Measurements from ENCODE around the gene BTG4. TPM values are rescaled to one million over a fixed set of nuclear protein-coding genes. Genes with fewer than 3 reads are reported as not detected.

BTG4 gene
- total and polyA plus RNA-seq, 2 experiments from 2014 or later = 0.21 to 0.31 TPM

GRCh38 chr11:111554532-111554931 lies 42.3 kb upstream of the BTG4 start:
- H3K27me3 ChIP-seq (ENCODE audit: insufficient read depth) = no peaks in the 10 kb centered on the region
- DNase-seq (ENCODE audit: low spot score) = no peak
- no peak overlapping the region for H3K4me2 ChIP-seq
- H3K9me3 Mint-ChIP-seq = peaks cover 26% of the 10 kb centered on the region
- no peaks in the 10 kb centered on the region for H3K79me2 ChIP-seq (replicated peaks; ENCODE audit: insufficient read depth)
- no peaks in the 10 kb centered on the region for H3K9me2 ChIP-seq (ENCODE audit: insufficient read depth)
- H3K4me3 ChIP-seq = no peak overlapping the region
- no peaks in the 10 kb centered on the region for H3K27me3 Mint-ChIP-seq (ENCODE audit: insufficient read depth, low read depth, poor library complexity)
- H3K27ac ChIP-seq (ENCODE audit: low read depth) = no peak overlapping the region
- H3K4me1 Mint-ChIP-seq = peaks cover 13% of the 10 kb centered on the region
- 0 out of 2 replicates have a peak, but pooled peaks cover 2% of the 10 kb centered on the region for H3F3A ChIP-seq (replicated peaks; ENCODE audit: low read depth)
- no peaks in the 10 kb centered on the region for H4K20me1 ChIP-seq (replicated peaks; ENCODE audit: insufficient read depth)
- no peak for TF ChIP-seq JUNB (IDR thresholded peaks at IDR 0.05; ENCODE audit: unreplicated experiment)
- no peak for TF ChIP-seq STAT1 (IDR thresholded peaks at IDR 0.05; ENCODE audit: unreplicated experiment)
- TF ChIP-seq ZNF331 (CRISPR knock-in tag; IDR thresholded peaks at IDR 0.05; ENCODE audit: low read depth) = no peak
- TF ChIP-seq EZH2phosphoT487 (IDR thresholded peaks at IDR 0.05; ENCODE audit: unreplicated experiment) = no peak
- TF ChIP-seq, protein P1, sequence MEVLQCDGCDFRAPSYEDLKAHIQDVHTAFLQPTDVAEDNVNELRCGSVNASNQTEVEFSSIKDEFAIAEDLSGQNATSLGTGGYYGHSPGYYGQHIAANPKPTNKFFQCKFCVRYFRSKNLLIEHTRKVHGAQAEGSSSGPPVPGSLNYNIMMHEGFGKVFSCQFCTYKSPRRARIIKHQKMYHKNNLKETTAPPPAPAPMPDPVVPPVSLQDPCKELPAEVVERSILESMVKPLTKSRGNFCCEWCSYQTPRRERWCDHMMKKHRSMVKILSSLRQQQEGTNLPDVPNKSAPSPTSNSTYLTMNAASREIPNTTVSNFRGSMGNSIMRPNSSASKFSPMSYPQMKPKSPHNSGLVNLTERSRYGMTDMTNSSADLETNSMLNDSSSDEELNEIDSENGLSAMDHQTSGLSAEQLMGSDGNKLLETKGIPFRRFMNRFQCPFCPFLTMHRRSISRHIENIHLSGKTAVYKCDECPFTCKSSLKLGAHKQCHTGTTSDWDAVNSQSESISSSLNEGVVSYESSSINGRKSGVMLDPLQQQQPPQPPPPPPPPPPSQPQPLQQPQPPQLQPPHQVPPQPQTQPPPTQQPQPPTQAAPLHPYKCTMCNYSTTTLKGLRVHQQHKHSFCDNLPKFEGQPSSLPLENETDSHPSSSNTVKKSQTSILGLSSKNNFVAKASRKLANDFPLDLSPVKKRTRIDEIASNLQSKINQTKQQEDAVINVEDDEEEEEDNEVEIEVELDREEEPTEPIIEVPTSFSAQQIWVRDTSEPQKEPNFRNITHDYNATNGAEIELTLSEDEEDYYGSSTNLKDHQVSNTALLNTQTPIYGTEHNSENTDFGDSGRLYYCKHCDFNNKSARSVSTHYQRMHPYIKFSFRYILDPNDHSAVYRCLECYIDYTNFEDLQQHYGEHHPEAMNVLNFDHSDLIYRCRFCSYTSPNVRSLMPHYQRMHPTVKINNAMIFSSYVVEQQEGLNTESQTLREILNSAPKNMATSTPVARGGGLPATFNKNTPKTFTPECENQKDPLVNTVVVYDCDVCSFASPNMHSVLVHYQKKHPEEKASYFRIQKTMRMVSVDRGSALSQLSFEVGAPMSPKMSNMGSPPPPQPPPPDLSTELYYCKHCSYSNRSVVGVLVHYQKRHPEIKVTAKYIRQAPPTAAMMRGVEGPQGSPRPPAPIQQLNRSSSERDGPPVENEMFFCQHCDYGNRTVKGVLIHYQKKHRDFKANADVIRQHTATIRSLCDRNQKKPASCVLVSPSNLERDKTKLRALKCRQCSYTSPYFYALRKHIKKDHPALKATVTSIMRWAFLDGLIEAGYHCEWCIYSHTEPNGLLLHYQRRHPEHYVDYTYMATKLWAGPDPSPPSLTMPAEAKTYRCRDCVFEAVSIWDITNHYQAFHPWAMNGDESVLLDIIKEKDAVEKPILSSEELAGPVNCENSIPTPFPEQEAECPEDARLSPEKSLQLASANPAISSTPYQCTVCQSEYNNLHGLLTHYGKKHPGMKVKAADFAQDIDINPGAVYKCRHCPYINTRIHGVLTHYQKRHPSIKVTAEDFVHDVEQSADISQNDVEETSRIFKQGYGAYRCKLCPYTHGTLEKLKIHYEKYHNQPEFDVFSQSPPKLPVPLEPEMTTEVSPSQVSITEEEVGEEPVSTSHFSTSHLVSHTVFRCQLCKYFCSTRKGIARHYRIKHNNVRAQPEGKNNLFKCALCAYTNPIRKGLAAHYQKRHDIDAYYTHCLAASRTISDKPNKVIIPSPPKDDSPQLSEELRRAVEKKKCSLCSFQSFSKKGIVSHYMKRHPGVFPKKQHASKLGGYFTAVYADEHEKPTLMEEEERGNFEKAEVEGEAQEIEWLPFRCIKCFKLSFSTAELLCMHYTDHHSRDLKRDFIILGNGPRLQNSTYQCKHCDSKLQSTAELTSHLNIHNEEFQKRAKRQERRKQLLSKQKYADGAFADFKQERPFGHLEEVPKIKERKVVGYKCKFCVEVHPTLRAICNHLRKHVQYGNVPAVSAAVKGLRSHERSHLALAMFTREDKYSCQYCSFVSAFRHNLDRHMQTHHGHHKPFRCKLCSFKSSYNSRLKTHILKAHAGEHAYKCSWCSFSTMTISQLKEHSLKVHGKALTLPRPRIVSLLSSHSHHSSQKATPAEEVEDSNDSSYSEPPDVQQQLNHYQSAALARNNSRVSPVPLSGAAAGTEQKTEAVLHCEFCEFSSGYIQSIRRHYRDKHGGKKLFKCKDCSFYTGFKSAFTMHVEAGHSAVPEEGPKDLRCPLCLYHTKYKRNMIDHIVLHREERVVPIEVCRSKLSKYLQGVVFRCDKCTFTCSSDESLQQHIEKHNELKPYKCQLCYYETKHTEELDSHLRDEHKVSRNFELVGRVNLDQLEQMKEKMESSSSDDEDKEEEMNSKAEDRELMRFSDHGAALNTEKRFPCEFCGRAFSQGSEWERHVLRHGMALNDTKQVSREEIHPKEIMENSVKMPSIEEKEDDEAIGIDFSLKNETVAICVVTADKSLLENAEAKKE (CRISPR knock-in tag; IDR thresholded peaks at IDR 0.05) = no peak
- TF ChIP-seq, protein P2, sequence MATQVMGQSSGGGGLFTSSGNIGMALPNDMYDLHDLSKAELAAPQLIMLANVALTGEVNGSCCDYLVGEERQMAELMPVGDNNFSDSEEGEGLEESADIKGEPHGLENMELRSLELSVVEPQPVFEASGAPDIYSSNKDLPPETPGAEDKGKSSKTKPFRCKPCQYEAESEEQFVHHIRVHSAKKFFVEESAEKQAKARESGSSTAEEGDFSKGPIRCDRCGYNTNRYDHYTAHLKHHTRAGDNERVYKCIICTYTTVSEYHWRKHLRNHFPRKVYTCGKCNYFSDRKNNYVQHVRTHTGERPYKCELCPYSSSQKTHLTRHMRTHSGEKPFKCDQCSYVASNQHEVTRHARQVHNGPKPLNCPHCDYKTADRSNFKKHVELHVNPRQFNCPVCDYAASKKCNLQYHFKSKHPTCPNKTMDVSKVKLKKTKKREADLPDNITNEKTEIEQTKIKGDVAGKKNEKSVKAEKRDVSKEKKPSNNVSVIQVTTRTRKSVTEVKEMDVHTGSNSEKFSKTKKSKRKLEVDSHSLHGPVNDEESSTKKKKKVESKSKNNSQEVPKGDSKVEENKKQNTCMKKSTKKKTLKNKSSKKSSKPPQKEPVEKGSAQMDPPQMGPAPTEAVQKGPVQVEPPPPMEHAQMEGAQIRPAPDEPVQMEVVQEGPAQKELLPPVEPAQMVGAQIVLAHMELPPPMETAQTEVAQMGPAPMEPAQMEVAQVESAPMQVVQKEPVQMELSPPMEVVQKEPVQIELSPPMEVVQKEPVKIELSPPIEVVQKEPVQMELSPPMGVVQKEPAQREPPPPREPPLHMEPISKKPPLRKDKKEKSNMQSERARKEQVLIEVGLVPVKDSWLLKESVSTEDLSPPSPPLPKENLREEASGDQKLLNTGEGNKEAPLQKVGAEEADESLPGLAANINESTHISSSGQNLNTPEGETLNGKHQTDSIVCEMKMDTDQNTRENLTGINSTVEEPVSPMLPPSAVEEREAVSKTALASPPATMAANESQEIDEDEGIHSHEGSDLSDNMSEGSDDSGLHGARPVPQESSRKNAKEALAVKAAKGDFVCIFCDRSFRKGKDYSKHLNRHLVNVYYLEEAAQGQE (IDR thresholded peaks at IDR 0.05; ENCODE audit: unreplicated experiment) = no peak
- TF ChIP-seq CREB1 (CRISPR knock-in tag; IDR thresholded peaks at IDR 0.05; ENCODE audit: low read depth) = no peak
- no peak for TF ChIP-seq EZH2 (IDR thresholded peaks at IDR 0.05; ENCODE audit: low read depth, unreplicated experiment)
- peaks cover 12% of the 10 kb centered on the region; the same call in 1 of the 2 replicates for H3K36me3 ChIP-seq (ENCODE audit: insufficient read depth)
- no peak overlapping the region for H3K4me3 Mint-ChIP-seq
- no peak overlapping the region for H3K27ac Mint-ChIP-seq
- peaks cover 27% of the 10 kb centered on the region for H3K36me3 Mint-ChIP-seq (ENCODE audit: low read depth)
- ATAC-seq = no peak
- no peak overlapping the region for H2AFZ ChIP-seq
- peaks cover 13% of the 10 kb centered on the region for H3K4me1 ChIP-seq (ENCODE audit: insufficient read depth)

Data from GM23338 (cell line).